ENCODE data around the gene CYP24A1.

CYP24A1 gene

GRCh38 chr20:54195483-54196472 is 22.0 kb upstream of the CYP24A1 start:
- H3K36me3 Mint-ChIP-seq = no peaks in the 10 kb centered on the region
- H3K9me3 Mint-ChIP-seq = no peaks in the 10 kb centered on the region
- H3K4me3 Mint-ChIP-seq = no peak overlapping the region
- H3K27ac Mint-ChIP-seq = no peak overlapping the region
- no peak for DNase-seq
- ATAC-seq (replicated peaks) = peak in 1 of 2 donors; percentile 52
- peaks cover 0 to 5% of the 10 kb centered on the region in 2 donors for H3K4me1 Mint-ChIP-seq
- peaks cover 19 to 22% of the 10 kb centered on the region in 2 donors for H3K27me3 Mint-ChIP-seq

GRCh38 chr20:54194724-54195438 is 21.1 kb upstream of the CYP24A1 start:
- no peak overlapping the region for H3K4me3 Mint-ChIP-seq
- peak; percentile 70 to 72 for ATAC-seq (replicated peaks)
- no peaks in the 10 kb centered on the region for H3K9me3 Mint-ChIP-seq
- H3K27me3 Mint-ChIP-seq = peaks cover 19 to 22% of the 10 kb centered on the region in 2 donors
- no peak overlapping the region for H3K27ac Mint-ChIP-seq
- no peaks in the 10 kb centered on the region for H3K36me3 Mint-ChIP-seq
- peaks cover 0 to 5% of the 10 kb centered on the region in 2 donors for H3K4me1 Mint-ChIP-seq
- DNase-seq = no peak

GRCh38 chr20:54193817-54194216 is 20.0 kb upstream of the CYP24A1 start:
- Mint-ChIP-seq H3K9me3 (no peaks in the 10 kb centered on the region), H3K27me3 (peaks cover 15 to 22% of the 10 kb centered on the region in 2 donors), H3K27ac (no peak overlapping the region), H3K4me1 (peaks cover 0 to 2% of the 10 kb centered on the region in 2 donors), H3K36me3 (no peaks in the 10 kb centered on the region), H3K4me3 (no peak overlapping the region)
- ATAC-seq (replicated peaks) (no peak), DNase-seq (no peak)

GRCh38 chr20:54190217-54190616 is 16.4 kb upstream of the CYP24A1 start:
- Mint-ChIP-seq H3K36me3 (no peaks in the 10 kb centered on the region), H3K27me3 (peaks cover 17 to 23% of the 10 kb centered on the region in 2 donors), H3K4me1 (no peaks in the 10 kb centered on the region), H3K27ac (no peak overlapping the region), H3K9me3 (no peaks in the 10 kb centered on the region), H3K4me3 (no peak overlapping the region)
- no peak for ATAC-seq (replicated peaks)
- no peak for DNase-seq

GRCh38 chr20:54189630-54190029 is 15.8 kb upstream of the CYP24A1 start:
- Mint-ChIP-seq H3K9me3 (no peaks in the 10 kb centered on the region), H3K27ac (no peak overlapping the region), H3K4me1 (no peaks in the 10 kb centered on the region), H3K36me3 (no peaks in the 10 kb centered on the region), H3K27me3 (peaks cover 22 to 28% of the 10 kb centered on the region in 2 donors), H3K4me3 (no peak overlapping the region)
- DNase-seq = no peak
- ATAC-seq (replicated peaks) = no peak

- Mint-ChIP-seq H3K27me3 (peaks cover 26 to 33% of the 10 kb centered on the region in 2 donors), H3K4me1 (no peaks in the 10 kb centered on the region), H3K27ac (no peak overlapping the region), H3K9me3 (no peaks in the 10 kb centered on the region), H3K36me3 (no peaks in the 10 kb centered on the region), H3K4me3 (no peak overlapping the region)
- DNase-seq (no peak), ATAC-seq (replicated peaks) (no peak)
Observed at GRCh38 chr20:54188132-54188849, 14.5 kb upstream of the CYP24A1 start.

GRCh38 chr20:54184904-54185626 is 11.3 kb upstream of the CYP24A1 start:
- Mint-ChIP-seq H3K27me3 (peaks cover 26 to 40% of the 10 kb centered on the region in 2 donors), H3K4me1 (no peaks in the 10 kb centered on the region), H3K9me3 (no peaks in the 10 kb centered on the region), H3K4me3 (no peak overlapping the region), H3K36me3 (no peaks in the 10 kb centered on the region), H3K27ac (no peak overlapping the region)
- no peak for DNase-seq
- no peak for ATAC-seq (replicated peaks)

- H3K36me3 Mint-ChIP-seq = no peaks in the 10 kb centered on the region
- ATAC-seq (replicated peaks) = no peak
- H3K9me3 Mint-ChIP-seq = no peaks in the 10 kb centered on the region
Observed at GRCh38 chr20:54184071-54184470, 10.3 kb upstream of the CYP24A1 start.

GRCh38 chr20:54180931-54181330 is 7.1 kb upstream of the CYP24A1 start:
- Mint-ChIP-seq H3K9me3 (no peaks in the 10 kb centered on the region), H3K27ac (no peak overlapping the region), H3K4me1 (no peaks in the 10 kb centered on the region), H3K4me3 (no peak overlapping the region), H3K36me3 (no peaks in the 10 kb centered on the region), H3K27me3 (peaks cover 29 to 45% of the 10 kb centered on the region in 2 donors)
- ATAC-seq (replicated peaks) (no peak), DNase-seq (no peak)

More at GRCh38 chr20:54184071-54184470, 10.3 kb upstream of the CYP24A1 start:
- no peak overlapping the region for H3K4me3 Mint-ChIP-seq
- no peak for DNase-seq
- H3K27ac Mint-ChIP-seq = no peak overlapping the region
- H3K27me3 Mint-ChIP-seq = peaks cover 26 to 41% of the 10 kb centered on the region in 2 donors
- H3K4me1 Mint-ChIP-seq = no peaks in the 10 kb centered on the region

- Mint-ChIP-seq H3K36me3 (no peaks in the 10 kb centered on the region), H3K27me3 (peaks cover 27 to 41% of the 10 kb centered on the region in 2 donors), H3K4me1 (no peaks in the 10 kb centered on the region), H3K9me3 (no peaks in the 10 kb centered on the region), H3K4me3 (no peak overlapping the region), H3K27ac (no peak overlapping the region)
- DNase-seq (no peak), ATAC-seq (replicated peaks) (no peak)
Observed at GRCh38 chr20:54179946-54180345, 6.2 kb upstream of the CYP24A1 start.

- H3K9me3 Mint-ChIP-seq = no peaks in the 10 kb centered on the region
- no peak overlapping the region for H3K4me3 Mint-ChIP-seq
- H3K4me1 Mint-ChIP-seq = peaks cover 10 to 11% of the 10 kb centered on the region in 2 donors
- ATAC-seq (replicated peaks) = no peak
- peaks cover 35 to 45% of the 10 kb centered on the region in 2 donors for H3K27me3 Mint-ChIP-seq
- H3K27ac Mint-ChIP-seq = no peak overlapping the region
- H3K36me3 Mint-ChIP-seq = no peaks in the 10 kb centered on the region
- no peak for DNase-seq
Observed at GRCh38 chr20:54178256-54178655, 4.5 kb upstream of the CYP24A1 start.

GRCh38 chr20:54177378-54177777 is 3.6 kb upstream of the CYP24A1 start:
- ATAC-seq (replicated peaks) (no peak), DNase-seq (no peak)
- H3K27me3 Mint-ChIP-seq = peaks cover 44 to 45% of the 10 kb centered on the region in 2 donors
- peaks cover 15 to 19% of the 10 kb centered on the region in 2 donors for H3K4me1 Mint-ChIP-seq
- H3K4me3 Mint-ChIP-seq = no peak overlapping the region
- no peaks in the 10 kb centered on the region for H3K36me3 Mint-ChIP-seq
- H3K9me3 Mint-ChIP-seq = no peaks in the 10 kb centered on the region
- no peak overlapping the region for H3K27ac Mint-ChIP-seq

- no peaks in the 10 kb centered on the region for H3K36me3 Mint-ChIP-seq
- no peaks in the 10 kb centered on the region for H3K9me3 Mint-ChIP-seq
- no peak overlapping the region for H3K27ac Mint-ChIP-seq
- H3K4me3 Mint-ChIP-seq = no peak overlapping the region
- ATAC-seq (replicated peaks) (no peak), DNase-seq (no peak)
- peaks cover 49 to 51% of the 10 kb centered on the region in 2 donors for H3K27me3 Mint-ChIP-seq
- H3K4me1 Mint-ChIP-seq = peaks cover 15 to 19% of the 10 kb centered on the region in 2 donors
Observed at GRCh38 chr20:54176610-54177009, 2.8 kb upstream of the CYP24A1 start.
